H1 (cell line): ENCODE data around the gene ALG6.

ENCODE experiments used
- SP2 ChIP-seq: IDR thresholded peaks from 2 replicates; pipeline ENCODE4 v1.6.1; 2012; ENCODE audit warnings: mild to moderate bottlenecking, low read length, inconsistent platforms
- TF ChIP-seq, protein P1 (sequence below), 3 experiments: IDR thresholded peaks; 1 replicate in 2 of 3; 2 replicates in 1 of 3; pipeline versions ENCODE4 v1.5.1 to v1.6.1; 2011; ENCODE audit warnings: low read length in 3 of 3, mild to moderate bottlenecking in 3 of 3, inconsistent platforms in 2 of 3, low read depth in 1 of 3, moderate library complexity in 1 of 3; ENCODE audit not compliant: insufficient read depth in 1 of 3; ENCODE audit errors: control extremely low read depth in 1 of 3

DNA sequence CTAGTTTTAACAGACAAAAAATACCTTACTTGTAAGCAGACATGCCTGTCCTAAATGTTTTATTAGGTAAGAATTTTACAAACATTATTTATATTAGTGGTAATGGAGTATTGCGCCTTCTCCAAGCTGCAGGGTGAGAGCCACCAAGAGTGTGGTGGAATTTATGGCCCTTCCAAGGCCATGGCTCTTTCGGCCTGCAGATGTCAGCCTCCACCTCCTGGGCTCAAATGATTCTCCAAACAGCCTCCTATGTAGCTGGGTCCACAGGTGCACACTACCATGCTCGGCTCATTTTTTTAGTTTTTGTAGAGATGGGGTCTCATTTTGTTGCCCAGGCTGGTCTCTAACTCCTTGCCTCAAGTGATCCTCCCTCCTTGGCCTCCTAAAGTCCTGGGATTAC is 99.3 kb downstream of the ALG6 start:
- TF ChIP-seq, protein P1, sequence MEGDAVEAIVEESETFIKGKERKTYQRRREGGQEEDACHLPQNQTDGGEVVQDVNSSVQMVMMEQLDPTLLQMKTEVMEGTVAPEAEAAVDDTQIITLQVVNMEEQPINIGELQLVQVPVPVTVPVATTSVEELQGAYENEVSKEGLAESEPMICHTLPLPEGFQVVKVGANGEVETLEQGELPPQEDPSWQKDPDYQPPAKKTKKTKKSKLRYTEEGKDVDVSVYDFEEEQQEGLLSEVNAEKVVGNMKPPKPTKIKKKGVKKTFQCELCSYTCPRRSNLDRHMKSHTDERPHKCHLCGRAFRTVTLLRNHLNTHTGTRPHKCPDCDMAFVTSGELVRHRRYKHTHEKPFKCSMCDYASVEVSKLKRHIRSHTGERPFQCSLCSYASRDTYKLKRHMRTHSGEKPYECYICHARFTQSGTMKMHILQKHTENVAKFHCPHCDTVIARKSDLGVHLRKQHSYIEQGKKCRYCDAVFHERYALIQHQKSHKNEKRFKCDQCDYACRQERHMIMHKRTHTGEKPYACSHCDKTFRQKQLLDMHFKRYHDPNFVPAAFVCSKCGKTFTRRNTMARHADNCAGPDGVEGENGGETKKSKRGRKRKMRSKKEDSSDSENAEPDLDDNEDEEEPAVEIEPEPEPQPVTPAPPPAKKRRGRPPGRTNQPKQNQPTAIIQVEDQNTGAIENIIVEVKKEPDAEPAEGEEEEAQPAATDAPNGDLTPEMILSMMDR (IDR thresholded peaks at IDR 0.05; ENCODE audit: control extremely low read depth in 1 of 3, insufficient read depth in 1 of 3, low read depth in 1 of 3, low read length in 3 of 3) = peak in 2 of 3 experiments; percentile 34 to 35; a peak in 3 of 4 replicates
- TF ChIP-seq SP2 = no peak
